ENCODE data around the gene MAP4. TPM values are rescaled to one million over a fixed set of nuclear protein-coding genes. Genes with fewer than 3 reads are reported as not detected.

Gene MAP4
- total and polyA plus RNA-seq, 2 experiments from 2014 or later: 121 to 235 TPM

DNA sequence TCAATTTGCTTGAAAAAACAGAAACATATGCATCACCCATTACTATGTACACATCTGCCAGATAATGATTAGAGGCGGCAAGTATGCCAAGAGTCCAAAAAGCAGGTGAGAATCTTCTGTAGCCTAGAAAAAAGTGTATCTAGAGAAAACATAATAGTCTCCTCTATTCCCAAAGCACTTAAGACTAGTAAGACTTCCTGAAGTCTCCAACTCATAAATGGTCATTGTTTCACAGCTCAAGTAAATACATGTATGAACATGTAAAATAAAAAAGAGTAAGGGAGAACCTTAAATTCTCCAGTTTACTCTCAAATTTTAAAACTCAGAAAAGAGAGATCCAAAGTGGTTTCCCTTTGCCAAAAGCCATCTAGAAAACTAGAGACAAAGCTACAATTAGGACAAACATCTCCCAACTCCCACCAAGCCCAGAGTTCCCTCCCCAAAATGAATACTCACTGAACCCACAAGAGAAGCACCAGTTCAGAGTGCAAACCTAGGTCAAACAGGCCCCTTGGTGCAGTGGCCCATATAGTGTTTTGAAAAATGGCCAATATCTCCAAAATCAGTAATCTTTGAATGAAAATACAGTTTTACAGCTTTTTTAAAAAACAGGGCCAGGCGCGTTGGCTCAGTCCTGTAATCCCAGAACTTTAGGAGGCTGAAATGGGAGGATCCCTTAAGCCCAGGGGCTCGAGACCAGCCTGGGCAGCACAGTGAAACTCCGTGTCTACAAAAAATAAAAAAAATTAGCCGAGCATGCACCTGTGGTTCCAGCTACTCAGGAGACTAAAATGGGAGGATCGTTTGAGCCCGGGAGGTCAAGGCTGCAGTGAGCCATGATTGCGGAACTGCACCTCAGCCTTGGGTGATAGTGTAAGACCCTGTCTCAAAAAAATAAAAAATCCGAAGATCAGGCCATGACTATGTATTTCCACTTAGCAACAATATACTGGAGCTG, 11.0 kb upstream of the MAP4 start:
- H3K79me2 ChIP-seq (ENCODE audit: insufficient read depth): peaks cover 100% of the 10 kb centered on the region
- H3K9me3 ChIP-seq (ENCODE audit: low read depth): no peaks in the 10 kb centered on the region
- no peaks in the 10 kb centered on the region for H3K27me3 ChIP-seq (replicated peaks; ENCODE audit: insufficient read depth)
- H3K9ac ChIP-seq: no peak overlapping the region
- H3K9me2 ChIP-seq (ENCODE audit: insufficient read depth): no peaks in the 10 kb centered on the region
- H4K20me1 ChIP-seq (ENCODE audit: insufficient read depth): peaks cover 35% of the 10 kb centered on the region
- peaks cover 22% of the 10 kb centered on the region for H3K4me1 ChIP-seq (ENCODE audit: insufficient read depth)
- no peak overlapping the region for H2AFZ ChIP-seq
- WGBS, 2 experiments (ENCODE audit: low coverage in 1 of 2, low lambda C conversion rate in 2 of 2, missing lambda C conversion rate in 2 of 2): 87 to 93% methylated on average over 10 of the region's 10 CpGs
- in situ Hi-C loops (cut with MboI): no loop called here
- no peak overlapping the region for H3K4me2 ChIP-seq (ENCODE audit: unreplicated experiment)
- no peak overlapping the region for H3K4me3 ChIP-seq
- TF ChIP-seq EZH2 (IDR thresholded peaks at IDR 0.05; ENCODE audit: insufficient read depth, poor library complexity, severe bottlenecking): no peak
- TF ChIP-seq EZH2phosphoT487 (IDR thresholded peaks at IDR 0.05; ENCODE audit: insufficient read depth, low read depth): no peak
- no peak for DNase-seq
- no peak overlapping the region for H3K27ac ChIP-seq
- 0 out of 2 replicates have a peak, but pooled peaks cover 6% of the 10 kb centered on the region for H3K36me3 ChIP-seq (ENCODE audit: low read depth)
- peaks cover 15% of the 10 kb centered on the region for H3F3A ChIP-seq (ENCODE audit: insufficient read depth)

DNA sequence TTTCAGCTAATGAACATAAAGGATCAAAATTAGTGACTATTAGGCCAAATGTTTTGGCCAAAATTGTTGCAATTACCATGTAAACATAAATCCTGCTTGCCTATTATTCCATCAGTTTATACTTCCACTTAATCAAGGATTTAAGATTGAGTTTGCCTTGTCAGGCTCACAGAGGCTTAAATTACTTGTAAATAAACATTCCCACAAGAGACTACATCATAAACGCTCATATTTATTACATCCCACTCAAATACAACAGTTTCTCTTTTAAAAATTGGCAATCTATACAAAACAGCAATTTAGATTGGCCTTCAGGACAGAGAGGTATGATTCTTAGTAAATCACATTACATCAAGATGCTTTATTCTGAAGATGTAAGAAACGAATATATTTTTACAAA, 9.9 kb upstream of the MAP4 start:
- in situ Hi-C loops (cut with MboI): no loop called here
- no peak overlapping the region for H2AFZ ChIP-seq
- no peaks in the 10 kb centered on the region for H3K27me3 ChIP-seq (replicated peaks; ENCODE audit: insufficient read depth)
- H3K27ac ChIP-seq: no peak overlapping the region
- H3K79me2 ChIP-seq (ENCODE audit: insufficient read depth): peaks cover 100% of the 10 kb centered on the region
- peaks cover 39% of the 10 kb centered on the region for H4K20me1 ChIP-seq (ENCODE audit: insufficient read depth)
- peaks cover 10% of the 10 kb centered on the region; the same call in 1 of the 2 replicates for H3F3A ChIP-seq (ENCODE audit: insufficient read depth)
- 0 out of 2 replicates have a peak, but pooled peaks cover 6% of the 10 kb centered on the region for H3K36me3 ChIP-seq (ENCODE audit: low read depth)
- TF ChIP-seq EZH2phosphoT487 (IDR thresholded peaks at IDR 0.05; ENCODE audit: insufficient read depth, low read depth): no peak
- no peak for TF ChIP-seq EZH2 (IDR thresholded peaks at IDR 0.05; ENCODE audit: insufficient read depth, poor library complexity, severe bottlenecking)
- no peak overlapping the region for H3K9ac ChIP-seq
- no peak overlapping the region for H3K4me3 ChIP-seq
- peaks cover 21% of the 10 kb centered on the region for H3K4me1 ChIP-seq (ENCODE audit: insufficient read depth)
- no peak for DNase-seq
- H3K9me3 ChIP-seq (ENCODE audit: low read depth): no peaks in the 10 kb centered on the region
- H3K9me2 ChIP-seq (ENCODE audit: insufficient read depth): no peaks in the 10 kb centered on the region
- no peak overlapping the region for H3K4me2 ChIP-seq (ENCODE audit: unreplicated experiment)
- 9 to 30% methylated on average over 2 of the region's 2 CpGs for WGBS, 2 experiments (ENCODE audit: low coverage in 1 of 2, low lambda C conversion rate in 2 of 2, missing lambda C conversion rate in 2 of 2)

DNA sequence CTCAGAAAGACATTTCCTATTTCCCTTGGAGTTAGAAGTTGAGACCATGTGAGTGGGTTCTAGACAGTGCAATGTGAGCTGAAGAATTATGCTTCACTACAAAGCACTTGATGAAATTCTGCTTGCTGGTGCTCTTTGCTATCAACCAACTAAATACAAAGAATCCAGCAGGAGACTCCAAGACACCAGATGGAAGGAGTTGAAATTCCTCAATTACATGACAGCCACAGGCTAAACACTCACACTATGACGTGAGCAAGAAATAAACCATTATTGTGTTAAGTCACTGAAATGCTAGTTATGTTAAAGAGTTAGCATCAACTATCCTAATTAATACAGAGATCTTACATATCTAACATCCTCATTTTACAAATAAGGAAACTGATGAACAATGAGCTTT, 8.2 kb upstream of the MAP4 start:
- in situ Hi-C loops (cut with MboI): no loop called here
- Histone ChIP-seq H3K4me1 (ENCODE audit: insufficient read depth) (peaks cover 21% of the 10 kb centered on the region), H3K4me2 (ENCODE audit: unreplicated experiment) (no peak overlapping the region), H3K9me2 (ENCODE audit: insufficient read depth) (no peaks in the 10 kb centered on the region), H3K79me2 (ENCODE audit: insufficient read depth) (peaks cover 100% of the 10 kb centered on the region), H3K27ac (no peak overlapping the region), H3F3A (ENCODE audit: insufficient read depth) (peaks cover 14% of the 10 kb centered on the region; the same call in 1 of the 2 replicates), H3K9ac (no peak overlapping the region), H2AFZ (no peak overlapping the region), H3K27me3 (replicated peaks; ENCODE audit: insufficient read depth) (no peaks in the 10 kb centered on the region), H3K4me3 (no peak overlapping the region), H3K9me3 (ENCODE audit: low read depth) (no peaks in the 10 kb centered on the region), H3K36me3 (ENCODE audit: low read depth) (0 out of 2 replicates have a peak, but pooled peaks cover 6% of the 10 kb centered on the region), H4K20me1 (ENCODE audit: insufficient read depth) (peaks cover 41% of the 10 kb centered on the region)
- no peak for TF ChIP-seq EZH2 (IDR thresholded peaks at IDR 0.05; ENCODE audit: insufficient read depth, poor library complexity, severe bottlenecking)
- TF ChIP-seq EZH2phosphoT487 (IDR thresholded peaks at IDR 0.05; ENCODE audit: insufficient read depth, low read depth): no peak
- peak; percentile 34 for DNase-seq
- 46 to 56% methylated on average over 1 of the region's 1 CpG for WGBS, 2 experiments (ENCODE audit: low coverage in 1 of 2, low lambda C conversion rate in 2 of 2, missing lambda C conversion rate in 2 of 2)

DNA sequence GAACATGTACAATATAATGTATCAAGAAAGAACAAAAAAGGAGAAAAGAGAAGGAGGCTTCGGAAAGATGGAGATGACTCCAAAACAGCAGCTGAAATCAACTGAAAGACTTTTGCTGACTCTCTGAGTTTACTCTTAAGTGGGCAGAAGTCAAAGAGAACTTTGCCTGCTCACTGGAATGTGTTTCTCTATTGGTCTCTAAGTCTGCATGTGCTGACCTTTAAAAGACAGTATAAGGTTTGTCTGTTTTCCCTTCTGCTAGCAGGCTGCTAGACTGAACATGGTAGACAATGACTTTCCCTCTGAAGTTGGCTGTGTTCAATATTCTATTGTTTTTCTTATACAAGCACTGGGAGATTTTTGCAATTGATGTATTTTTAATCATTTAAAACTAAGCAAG, 7.2 kb upstream of the MAP4 start:
- TF ChIP-seq EZH2phosphoT487 (IDR thresholded peaks at IDR 0.05; ENCODE audit: insufficient read depth, low read depth) (no peak), EZH2 (IDR thresholded peaks at IDR 0.05; ENCODE audit: insufficient read depth, poor library complexity, severe bottlenecking) (no peak)
- peak; percentile 29 for DNase-seq
- Histone ChIP-seq H2AFZ (no peak overlapping the region), H3K79me2 (ENCODE audit: insufficient read depth) (peaks cover 100% of the 10 kb centered on the region), H3K4me1 (ENCODE audit: insufficient read depth) (peaks cover 25% of the 10 kb centered on the region), H3K4me3 (no peak overlapping the region), H3F3A (ENCODE audit: insufficient read depth) (peaks cover 15% of the 10 kb centered on the region; the same call in 1 of the 2 replicates), H3K27ac (peak overlapping the region; percentile 5; the same call in 1 of the 2 replicates), H4K20me1 (ENCODE audit: insufficient read depth) (peaks cover 41% of the 10 kb centered on the region), H3K4me2 (ENCODE audit: unreplicated experiment) (no peak overlapping the region), H3K9me3 (ENCODE audit: low read depth) (no peaks in the 10 kb centered on the region), H3K9me2 (ENCODE audit: insufficient read depth) (no peaks in the 10 kb centered on the region), H3K9ac (no peak overlapping the region), H3K36me3 (ENCODE audit: low read depth) (0 out of 2 replicates have a peak, but pooled peaks cover 6% of the 10 kb centered on the region), H3K27me3 (replicated peaks; ENCODE audit: insufficient read depth) (no peaks in the 10 kb centered on the region)
- in situ Hi-C loops (cut with MboI): no loop called here
- WGBS, 2 experiments (ENCODE audit: low coverage in 1 of 2, low lambda C conversion rate in 2 of 2, missing lambda C conversion rate in 2 of 2): 17 to 42% methylated on average over 1 of the region's 1 CpG

All from GM23248 (cell line).